HEK293 (cell line): ENCODE data around the gene SLC39A11.

Source experiments
- KLF1 ChIP-seq: fragments of 450-650 bp; formaldehyde crosslinking; IDR thresholded peaks from 2 replicates; pipeline ENCODE4 v1.5.1; 2016; ENCODE audit warnings: missing biosample characterization, missing genetic modification characterization
- TF ChIP-seq, protein P1 (sequence below): fragments of 450-650 bp; formaldehyde crosslinking; IDR thresholded peaks from 2 replicates; pipeline ENCODE4 v1.5.1; 2016; ENCODE audit warnings: missing biosample characterization, missing genetic modification characterization
- TF ChIP-seq, protein P2 (sequence below): fragments of 450-650 bp; formaldehyde crosslinking; conservative IDR thresholded peaks from 2 replicates; pipeline ENCODE4 v1.5.1; 2016; ENCODE audit warnings: low read depth, missing biosample characterization, missing genetic modification characterization

DNA sequence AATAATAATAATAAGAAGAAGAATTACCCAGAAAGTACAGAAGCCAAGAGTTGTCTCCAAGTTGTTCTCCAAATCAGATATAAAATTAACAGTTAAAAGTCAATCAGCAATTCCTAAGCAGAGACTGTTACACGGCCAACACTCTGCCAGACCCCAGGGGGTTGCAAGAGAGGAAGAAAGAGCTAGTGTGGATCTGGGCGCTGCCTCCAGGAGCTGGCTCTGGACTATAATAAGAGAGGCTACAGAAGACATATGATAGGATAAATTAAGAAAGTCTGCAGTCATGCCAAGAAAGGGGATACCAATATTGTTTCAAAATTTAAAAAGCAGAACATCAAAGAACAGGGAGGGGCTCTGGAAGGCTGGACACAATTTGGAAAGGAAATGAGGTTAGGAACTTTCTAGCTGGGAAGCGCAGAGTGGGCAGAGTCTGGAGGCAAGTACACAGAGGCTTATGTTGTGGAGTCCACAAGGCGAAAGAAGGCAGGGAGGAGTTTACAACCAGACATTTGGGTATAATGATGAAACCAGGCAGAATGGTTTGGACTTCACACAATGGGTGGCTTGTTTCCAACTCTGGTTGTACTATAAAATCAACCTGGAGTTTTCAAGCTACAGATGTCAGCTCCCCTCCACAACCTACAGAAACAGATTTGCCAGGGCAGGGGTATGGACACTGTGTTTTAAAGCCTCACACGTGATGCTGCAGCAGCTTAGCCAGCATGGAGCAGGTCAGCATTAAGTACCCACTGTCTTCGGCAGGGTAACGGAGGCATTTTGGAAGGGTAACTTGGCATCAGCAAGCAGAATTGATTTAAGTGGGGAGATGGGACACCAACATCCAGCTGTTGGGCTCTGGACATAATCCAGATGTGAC is 49.4 kb downstream of the SLC39A11 start:
- no peak for TF ChIP-seq KLF1 (tag by site-specific recombination)
- TF ChIP-seq, protein P1, sequence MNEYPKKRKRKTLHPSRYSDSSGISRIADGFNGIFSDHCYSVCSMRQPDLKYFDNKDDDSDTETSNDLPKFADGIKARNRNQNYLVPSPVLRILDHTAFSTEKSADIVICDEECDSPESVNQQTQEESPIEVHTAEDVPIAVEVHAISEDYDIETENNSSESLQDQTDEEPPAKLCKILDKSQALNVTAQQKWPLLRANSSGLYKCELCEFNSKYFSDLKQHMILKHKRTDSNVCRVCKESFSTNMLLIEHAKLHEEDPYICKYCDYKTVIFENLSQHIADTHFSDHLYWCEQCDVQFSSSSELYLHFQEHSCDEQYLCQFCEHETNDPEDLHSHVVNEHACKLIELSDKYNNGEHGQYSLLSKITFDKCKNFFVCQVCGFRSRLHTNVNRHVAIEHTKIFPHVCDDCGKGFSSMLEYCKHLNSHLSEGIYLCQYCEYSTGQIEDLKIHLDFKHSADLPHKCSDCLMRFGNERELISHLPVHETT (tag by site-specific recombination), result no peak
- TF ChIP-seq, protein P2, sequence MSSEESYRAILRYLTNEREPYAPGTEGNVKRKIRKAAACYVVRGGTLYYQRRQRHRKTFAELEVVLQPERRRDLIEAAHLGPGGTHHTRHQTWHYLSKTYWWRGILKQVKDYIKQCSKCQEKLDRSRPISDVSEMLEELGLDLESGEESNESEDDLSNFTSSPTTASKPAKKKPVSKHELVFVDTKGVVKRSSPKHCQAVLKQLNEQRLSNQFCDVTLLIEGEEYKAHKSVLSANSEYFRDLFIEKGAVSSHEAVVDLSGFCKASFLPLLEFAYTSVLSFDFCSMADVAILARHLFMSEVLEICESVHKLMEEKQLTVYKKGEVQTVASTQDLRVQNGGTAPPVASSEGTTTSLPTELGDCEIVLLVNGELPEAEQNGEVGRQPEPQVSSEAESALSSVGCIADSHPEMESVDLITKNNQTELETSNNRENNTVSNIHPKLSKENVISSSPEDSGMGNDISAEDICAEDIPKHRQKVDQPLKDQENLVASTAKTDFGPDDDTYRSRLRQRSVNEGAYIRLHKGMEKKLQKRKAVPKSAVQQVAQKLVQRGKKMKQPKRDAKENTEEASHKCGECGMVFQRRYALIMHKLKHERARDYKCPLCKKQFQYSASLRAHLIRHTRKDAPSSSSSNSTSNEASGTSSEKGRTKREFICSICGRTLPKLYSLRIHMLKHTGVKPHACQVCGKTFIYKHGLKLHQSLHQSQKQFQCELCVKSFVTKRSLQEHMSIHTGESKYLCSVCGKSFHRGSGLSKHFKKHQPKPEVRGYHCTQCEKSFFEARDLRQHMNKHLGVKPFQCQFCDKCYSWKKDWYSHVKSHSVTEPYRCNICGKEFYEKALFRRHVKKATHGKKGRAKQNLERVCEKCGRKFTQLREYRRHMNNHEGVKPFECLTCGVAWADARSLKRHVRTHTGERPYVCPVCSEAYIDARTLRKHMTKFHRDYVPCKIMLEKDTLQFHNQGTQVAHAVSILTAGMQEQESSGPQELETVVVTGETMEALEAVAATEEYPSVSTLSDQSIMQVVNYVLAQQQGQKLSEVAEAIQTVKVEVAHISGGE, result no peak
